Stimulated activated CD4-positive, alpha-beta T cell treated with anti-CD3 and anti-CD28 coated beads, TNF-alpha, amount 100 ng/mL, for 48 hours (primary cell): ENCODE results near the gene SPAG9.
"Not testable (repeated sequence)": the region's sequence is repeated elsewhere in the genome, so short reads cannot be mapped to it uniquely, and the experiment has no call there.

Source experiments
- DNase-seq, 3 donors: peaks; one replicate each; pipeline ENCODE4 v3.0.0-alpha.2; 2020; ENCODE audit warnings: low read depth in 3 of 3

SPAG9 gene

DNA sequence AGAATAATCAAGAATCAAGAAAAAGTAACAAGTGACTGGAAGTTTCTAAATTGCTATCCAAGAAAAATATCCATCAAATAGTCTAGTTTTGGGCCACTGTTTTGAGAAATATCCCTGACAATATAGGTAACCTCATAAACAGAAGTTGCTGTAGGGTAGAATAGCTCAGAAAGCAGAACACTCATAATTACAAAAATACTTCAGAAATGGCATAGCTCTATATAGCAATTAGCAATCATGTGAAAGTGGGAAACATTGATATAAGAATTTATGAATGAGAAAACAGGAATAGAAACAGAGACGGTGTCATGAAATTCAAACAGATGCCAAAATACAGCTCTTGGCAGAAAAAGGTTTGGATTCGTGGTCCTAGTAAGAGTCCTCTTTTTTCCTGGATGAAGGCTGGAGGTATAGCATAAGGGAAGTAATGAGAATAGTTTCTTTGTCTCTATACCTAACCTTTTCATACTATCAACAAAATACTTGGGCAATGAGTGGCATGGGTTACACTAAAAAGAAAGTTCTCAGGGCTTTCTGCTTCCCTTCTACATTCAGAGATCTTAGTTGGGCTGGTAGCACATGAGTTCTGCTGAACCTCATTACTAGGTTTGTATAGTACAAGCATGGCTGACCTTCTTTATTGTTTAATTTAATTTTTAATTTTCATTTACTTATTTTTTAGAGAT is 33.5 kb downstream of the SPAG9 start:
- DNase-seq: no peak

GRCh38 chr17:51085150-51085805 is 35.4 kb downstream of the SPAG9 start:
- DNase-seq: no peak

DNA sequence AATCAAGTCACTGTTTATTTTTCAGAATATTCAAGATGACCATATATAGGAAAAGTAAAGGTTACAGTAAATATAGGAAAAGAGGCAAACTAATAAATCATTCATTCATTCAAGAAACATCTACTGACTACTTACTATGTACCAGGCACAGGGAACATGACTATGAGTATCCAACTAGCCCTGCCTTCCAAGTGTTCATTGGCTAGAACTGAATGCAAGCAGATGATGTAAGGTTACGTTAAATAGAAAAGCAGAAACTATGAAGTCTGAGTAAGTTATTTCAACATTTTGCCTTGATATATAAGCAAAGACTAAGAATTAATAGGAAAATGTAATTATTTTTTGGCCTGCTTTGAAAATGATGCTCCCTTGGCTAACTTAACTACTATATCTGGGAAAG is 36.7 kb downstream of the SPAG9 start:
- no peak for DNase-seq

DNA sequence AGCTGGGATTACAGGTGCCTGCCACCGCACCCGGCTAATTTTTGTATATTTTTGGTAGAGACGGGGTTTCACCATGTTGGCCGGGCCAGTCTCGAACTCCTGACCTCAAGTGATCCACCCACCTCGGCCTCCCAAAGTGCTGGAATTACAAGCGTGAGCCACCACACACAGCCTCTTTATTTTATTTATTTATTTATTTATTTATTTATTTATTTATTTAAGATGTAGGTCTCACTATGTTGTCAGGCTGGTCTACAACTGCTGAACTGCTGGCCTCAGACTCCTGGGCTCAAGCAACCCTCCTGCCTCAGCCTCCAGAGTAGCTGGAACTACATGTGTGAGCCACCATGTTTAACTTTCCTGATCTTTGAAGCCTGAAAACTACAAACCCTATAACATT is 37.3 kb downstream of the SPAG9 start:
- DNase-seq: not testable (repeated sequence)

DNA sequence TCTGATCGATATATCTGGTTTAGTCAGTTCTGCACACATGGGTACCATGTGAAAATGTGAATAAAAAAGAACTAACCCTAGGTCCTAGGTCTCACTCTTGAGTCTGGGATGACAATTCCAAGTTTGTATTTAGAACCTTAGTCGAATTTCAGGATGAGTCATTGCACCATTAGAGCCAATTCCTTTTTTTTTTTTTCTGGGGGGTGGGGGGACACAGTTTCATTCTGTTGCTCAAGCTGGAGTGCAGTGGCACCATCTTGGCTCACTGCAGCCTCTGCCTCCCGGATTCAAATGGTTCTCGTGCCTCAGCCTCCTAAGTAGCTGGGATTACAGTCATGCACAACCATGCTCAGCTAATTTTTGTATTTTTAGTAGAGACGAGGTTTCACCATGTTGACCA is 41.6 kb downstream of the SPAG9 start:
- DNase-seq: no peak

DNA sequence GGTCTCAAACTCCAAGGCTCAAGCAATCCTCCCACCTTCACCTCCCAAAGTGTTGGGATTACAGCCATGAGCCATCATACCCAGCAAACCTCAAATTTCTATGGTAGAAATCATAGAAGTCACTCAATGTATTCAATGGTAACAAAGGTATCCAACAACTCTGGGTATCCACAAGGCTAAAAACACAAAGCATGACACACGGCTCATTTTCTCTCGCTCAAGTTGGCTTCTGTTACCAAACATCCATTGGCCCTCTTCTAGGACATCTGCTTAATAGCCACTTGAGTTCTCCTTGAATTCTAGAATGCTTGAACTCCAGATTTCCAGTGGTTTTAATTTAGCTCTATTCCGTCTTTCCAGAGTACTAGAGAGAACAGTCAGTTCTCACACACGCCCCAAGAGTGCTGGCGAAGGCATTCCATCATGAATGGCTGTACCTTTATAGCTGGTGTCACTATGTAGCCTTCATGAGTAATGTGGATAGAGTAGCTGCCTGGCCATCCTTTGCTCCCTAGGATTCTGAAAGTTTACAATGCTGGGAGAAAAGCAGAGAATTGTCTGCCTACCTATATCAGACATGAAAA is 42.6 kb downstream of the SPAG9 start:
- DNase-seq: no peak

DNA sequence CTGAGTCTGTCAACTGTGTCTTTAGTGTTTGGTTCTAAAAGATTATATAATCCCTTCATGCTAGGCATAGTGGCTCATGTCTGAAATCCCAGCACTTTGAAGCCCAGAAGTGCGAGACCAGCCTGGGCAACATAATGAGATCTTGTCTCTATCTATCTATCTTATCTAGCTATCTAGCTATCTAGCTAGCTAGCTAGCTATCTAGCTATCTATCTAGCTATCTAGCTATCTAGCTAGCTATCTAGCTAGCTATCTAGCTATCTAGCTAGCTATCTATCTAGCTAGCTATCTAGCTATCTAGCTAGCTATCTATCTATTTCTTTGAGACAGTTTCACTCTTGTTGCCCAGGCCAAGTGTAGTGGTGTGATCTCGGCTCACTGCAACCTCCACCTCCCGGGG is 43.8 kb downstream of the SPAG9 start:
- no peak for DNase-seq

GRCh38 chr17:51071556-51071955 is 49.1 kb downstream of the SPAG9 start:
- no peak for DNase-seq

- no peak for DNase-seq
These were observed 55.2 kb downstream of the SPAG9 start for GRCh38 chr17:51065466-51065865.

GRCh38 chr17:51064061-51064735 is 56.5 kb downstream of the SPAG9 start:
- no peak for DNase-seq

DNA sequence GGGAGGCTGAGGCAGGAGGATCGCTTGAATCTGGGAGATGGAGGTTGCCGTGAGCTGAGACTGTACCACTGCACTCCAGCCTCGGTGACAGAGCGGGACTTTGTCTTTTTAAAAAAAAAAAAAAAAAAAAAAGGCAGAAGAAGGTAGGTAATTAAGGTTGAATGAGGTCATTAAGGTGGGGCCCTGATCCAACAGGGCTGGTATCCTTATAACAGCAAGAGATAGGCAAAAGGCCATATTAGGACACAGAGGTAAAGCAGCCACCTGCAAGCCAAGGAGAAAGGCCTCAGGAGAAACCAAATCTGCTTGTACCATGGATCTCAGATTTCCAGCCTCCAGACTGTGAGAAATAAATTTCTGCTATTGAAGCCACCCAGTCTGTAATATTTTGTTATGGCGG is 60.3 kb downstream of the SPAG9 start:
- DNase-seq: no peak

DNA sequence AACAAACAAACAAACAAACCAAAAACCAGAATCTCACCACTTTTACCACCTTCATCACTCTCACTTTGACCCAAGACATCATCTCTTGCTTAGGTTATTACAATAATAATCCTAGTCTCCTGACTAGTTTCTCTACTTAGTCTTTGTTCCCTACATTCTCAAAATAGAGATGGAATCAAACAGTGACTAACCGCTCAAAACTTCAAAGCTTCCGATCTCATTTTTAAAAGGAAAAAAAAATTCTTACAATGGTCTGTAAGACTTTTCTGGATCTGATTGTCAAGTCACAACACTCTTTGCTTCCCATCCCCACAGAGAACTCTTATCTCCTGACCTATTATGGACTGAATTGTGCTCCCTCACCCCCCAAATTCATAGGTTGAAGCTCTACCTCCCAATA is 60.9 kb downstream of the SPAG9 start:
- DNase-seq: no peak

DNA sequence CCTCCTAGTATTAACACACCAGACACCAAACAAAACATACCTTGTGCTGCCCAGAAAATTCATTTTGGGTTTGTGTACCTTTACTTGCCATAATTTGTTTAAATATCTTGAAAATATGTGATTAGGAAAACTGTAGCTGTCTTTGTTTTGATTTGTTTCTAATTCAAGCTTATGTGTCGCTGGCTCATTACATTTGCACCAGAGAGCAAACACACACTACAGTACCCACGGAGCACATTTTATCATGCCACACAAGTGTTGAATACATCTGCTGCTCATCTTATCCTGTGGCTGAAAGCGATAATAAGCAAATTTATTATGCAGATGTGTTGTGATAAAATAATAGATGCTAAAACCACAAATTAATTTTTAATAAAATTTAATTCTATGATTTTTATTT is 63.1 kb downstream of the SPAG9 start:
- no peak for DNase-seq

- DNase-seq: no peak
These were observed 63.7 kb downstream of the SPAG9 start for GRCh38 chr17:51056813-51057510.

DNA sequence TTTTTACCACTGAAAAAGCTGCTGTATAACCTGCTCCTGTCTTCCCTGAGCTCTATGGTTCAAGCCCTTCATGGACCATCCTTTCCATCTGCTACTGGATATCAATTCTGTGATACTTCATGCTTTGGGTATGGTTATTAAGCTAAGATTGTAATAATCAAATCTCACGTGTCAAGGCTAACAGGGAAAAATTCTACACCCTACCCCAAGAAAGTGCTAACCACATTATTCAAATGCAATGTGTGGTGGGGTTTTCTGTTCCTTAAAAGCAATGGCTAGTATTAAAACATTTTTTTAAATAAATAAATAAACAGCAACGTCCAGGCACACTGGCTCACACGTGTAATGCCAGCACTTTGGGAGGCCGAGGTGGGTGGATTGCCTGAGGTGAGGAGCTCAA is 65.9 kb downstream of the SPAG9 start:
- no peak for DNase-seq

- no peak for DNase-seq
These were observed 68.4 kb downstream of the SPAG9 start for GRCh38 chr17:51052235-51052634.

DNA sequence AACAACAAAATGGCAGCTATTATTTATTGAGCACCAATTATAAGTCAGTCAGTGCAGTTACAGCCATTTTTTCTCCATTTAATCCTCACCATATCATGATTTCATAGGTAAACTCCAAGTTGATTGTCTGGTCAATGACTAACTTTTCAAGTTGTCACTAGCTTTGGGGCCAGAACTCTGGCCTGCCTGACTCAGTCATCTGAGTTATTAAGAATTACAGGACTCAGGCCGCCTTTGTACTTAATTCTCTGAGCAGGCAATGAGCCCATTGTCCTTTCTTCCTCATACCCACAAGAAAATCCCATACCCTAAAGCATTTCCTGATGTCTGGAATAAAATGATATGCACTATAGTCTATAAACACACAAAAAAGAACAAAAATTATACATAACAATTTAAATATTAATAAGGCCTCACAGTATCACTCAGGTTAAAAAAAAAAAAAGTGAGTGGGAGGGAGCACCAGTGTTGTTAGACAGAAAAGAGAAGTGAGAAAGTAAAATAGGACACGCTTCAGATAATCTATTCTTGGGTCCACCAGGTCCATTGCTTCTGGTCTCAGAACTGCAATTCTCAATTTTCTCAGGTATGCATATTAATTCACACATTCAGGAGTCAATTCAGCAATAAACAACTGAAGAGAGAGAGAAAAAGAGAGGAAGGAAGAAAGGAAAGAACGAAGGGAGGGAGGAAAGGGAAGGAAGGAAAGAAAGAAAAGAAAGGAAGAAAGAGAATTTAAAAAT is 70.2 kb downstream of the SPAG9 start:
- no peak for DNase-seq

GRCh38 chr17:51046514-51047384 is 73.9 kb downstream of the SPAG9 start:
- no peak for DNase-seq

DNA sequence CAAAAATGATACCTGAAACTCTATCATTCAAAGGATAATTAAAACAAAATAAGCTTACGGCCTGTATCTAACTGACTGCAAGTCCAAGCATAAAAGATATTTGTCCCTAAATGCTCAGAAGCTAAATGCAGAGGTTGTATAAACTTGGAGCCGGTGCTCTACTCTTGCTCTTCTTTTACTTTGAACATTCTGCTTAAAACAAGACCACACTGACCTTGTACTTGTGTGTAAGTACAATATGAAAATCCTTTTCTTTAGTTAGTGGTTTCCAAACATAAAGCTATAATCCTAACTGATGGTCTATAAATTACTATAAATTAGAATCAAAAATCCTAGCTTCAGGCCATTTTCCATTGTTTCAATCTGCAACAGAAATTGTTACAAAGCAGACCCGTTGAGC is 74.6 kb downstream of the SPAG9 start:
- DNase-seq: no peak

GRCh38 chr17:51045621-51046020 is 75.0 kb downstream of the SPAG9 start:
- DNase-seq: no peak

DNA sequence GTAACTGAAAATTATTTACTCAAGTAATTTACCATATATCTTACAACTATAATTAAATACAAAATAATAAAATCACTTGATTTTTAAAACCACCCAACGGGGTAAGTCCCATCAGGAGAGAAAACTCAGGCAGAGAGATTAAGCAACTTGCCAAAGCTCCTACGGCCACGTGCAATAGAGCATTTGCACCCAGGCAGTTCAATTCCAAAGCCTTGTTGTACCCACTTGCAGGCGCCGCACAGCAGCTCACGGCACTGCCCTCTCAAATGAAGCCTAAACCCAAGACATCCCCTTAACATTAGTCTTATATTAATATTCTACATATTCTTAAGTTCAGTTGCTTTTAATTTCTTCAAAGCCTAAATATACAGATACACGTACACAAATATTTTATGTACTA is 75.7 kb downstream of the SPAG9 start:
- DNase-seq: no peak
